GM21360 (cell line): ENCODE results near the gene C17orf67.

Source experiments
- ATAC-seq: cut with Tn5 transposase; IDR thresholded peaks from one replicate; pipeline ENCODE4 v1.9.1; 2021; ENCODE audit warnings: mild to moderate bottlenecking, moderate library complexity; ENCODE audit not compliant: unreplicated experiment

Gene C17orf67

DNA sequence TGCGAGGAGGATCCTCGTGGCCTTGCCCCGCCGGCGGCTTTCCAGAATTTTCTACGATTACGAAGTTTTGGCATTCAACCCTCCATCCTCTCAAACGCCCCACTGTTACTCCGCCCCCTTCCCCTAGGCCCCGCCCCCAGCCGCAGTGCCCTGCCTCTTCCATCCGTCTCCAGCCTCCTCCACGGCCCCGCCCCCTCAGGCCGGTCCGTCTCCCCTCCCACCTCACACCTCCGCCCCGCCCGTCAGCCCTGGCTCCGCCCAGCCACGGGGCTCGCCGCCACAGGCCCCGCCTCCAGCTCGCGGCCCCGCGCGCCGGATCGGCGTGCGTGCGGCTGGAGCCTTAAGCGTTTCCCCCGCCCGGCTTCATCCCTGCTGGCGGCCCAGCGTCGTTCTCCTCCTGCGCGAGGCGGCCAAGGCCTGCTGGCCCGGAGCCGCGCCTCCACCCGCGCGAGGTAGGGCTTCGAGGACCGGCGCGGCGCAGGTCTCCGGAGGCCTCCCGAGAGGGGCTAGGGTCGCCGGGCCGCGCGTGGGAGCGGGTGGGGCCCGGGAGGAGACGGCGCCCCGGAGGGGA is at the start of gene C17orf67, which contains the start of gene DGKE:
Gene C17orf67 (minus strand): TSS at position 112 of the 571 bp plus-strand sequence. CDS start 18,110 bp downstream, outside the sequence.
Gene DGKE (plus strand): TSS at position 343 of the 571 bp plus-strand sequence. CDS start 645 bp downstream, outside the sequence.
- peak; percentile 78 for ATAC-seq

- no peak for ATAC-seq
Measured at GRCh38 chr17:56881685-56882295, 48.1 kb upstream of the C17orf67 start.

DNA sequence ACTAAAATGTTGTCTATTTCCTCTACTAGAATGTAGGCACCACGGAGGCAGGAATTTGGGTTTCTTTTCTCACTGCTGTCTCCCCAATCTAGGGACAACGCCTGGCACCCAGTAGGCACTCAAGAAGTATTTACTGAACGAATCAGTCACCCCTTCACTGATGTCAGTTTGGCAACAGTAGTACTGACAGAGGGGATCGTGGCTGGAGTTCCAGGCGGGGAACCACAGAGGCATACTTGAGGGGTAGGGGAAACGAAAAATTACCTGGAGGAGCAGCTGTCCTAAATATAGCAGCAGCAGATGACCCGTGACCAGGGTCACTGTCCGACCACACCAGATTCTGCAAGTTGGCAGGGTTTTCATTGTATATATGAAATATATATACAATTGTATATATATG is 46.9 kb upstream of the C17orf67 start:
- ATAC-seq, result no peak

GRCh38 chr17:56880133-56880532 is 46.4 kb upstream of the C17orf67 start:
- no peak for ATAC-seq

DNA sequence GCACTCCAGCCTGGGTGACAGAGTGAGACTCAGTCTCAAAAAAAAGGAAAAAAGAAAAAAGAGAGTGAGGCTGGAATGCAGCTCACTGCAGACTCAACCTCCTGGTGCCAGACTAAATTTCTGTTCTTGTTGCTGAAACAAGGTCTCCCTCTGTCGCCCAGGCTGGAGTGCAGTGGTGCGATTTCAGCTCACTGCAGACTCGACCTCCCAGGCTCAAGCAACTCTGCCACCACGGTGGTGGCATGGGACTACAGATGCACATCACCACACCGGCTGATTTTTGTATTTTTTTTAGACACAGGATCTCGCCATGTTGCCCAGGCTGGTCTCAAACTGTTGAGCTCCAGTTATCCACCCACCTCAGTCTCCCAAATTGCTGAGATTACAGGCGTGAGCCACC is 45.6 kb upstream of the C17orf67 start:
- ATAC-seq, result no peak

- ATAC-seq, result no peak
Measured at GRCh38 chr17:56876766-56877179, 43.1 kb upstream of the C17orf67 start.

GRCh38 chr17:56870081-56870651 is 36.4 kb upstream of the C17orf67 start:
- ATAC-seq, result peak; percentile 55

- ATAC-seq, result no peak
Measured at GRCh38 chr17:56868716-56869115, 35.0 kb upstream of the C17orf67 start.

GRCh38 chr17:56867948-56868376 is 34.2 kb upstream of the C17orf67 start:
- ATAC-seq, result no peak

- ATAC-seq, result no peak
Measured at GRCh38 chr17:56866496-56866895, 32.8 kb upstream of the C17orf67 start.

DNA sequence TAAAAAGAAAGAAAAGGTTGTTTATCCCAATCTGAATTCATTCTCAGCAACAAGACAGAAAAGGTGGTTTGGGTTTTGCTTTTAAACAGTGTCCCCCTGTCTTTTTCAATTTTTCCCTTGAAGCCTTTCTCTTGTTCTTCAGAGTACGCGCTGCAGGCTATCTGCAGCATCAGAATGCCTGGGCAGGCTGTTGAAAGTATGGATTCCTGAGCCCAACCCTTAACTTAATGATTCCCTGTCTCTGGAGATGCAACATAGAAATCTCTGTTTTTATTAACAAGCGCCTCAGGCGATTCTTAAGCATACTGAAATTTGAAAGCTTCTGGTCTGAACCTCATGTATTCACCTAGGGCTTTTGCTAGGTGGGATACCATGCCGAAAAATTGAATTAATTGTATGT is 32.4 kb upstream of the C17orf67 start:
- no peak for ATAC-seq

DNA sequence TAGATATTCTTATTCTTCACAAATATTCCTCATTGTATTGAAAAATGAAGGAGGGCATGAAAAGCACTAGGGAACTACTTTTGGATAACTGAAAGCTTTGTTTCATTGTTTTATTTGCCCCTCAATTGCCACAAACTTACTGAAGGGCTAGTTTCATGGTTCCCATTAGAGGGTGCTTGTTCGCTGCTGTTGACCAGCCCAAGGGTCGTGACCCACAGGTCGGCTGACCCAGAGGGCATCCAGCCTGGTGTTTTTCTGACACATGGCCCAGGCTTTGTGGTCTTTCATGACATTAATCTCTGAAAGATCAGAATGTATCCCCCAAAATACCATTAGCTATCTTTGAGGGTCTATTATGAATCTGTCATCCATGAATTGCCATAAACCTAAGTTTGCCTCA is 30.3 kb upstream of the C17orf67 start:
- ATAC-seq, result no peak

GRCh38 chr17:56861899-56862298 is 28.2 kb upstream of the C17orf67 start:
- ATAC-seq, result no peak

GRCh38 chr17:56851008-56851407 is 17.3 kb upstream of the C17orf67 start:
- no peak for ATAC-seq

DNA sequence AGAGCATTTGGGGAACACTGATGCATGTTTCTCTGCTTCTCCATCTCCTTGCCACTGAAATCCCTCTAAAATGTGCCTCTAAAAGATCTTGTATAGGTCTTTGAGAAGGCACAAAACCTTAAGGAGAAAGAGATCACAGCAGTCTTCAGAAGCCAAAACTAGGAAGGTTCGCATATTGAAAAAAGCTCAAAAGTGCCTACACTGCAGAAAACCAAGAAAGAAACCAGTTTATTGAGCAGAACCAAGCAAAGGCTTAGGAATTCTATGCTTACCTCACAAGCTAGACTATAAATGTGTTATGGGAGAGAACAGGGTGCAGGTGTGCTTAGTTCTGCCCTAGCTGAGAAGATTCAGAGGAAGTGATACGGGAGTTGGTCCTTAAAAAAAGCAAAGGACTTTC is 16.9 kb upstream of the C17orf67 start:
- ATAC-seq, result no peak

DNA sequence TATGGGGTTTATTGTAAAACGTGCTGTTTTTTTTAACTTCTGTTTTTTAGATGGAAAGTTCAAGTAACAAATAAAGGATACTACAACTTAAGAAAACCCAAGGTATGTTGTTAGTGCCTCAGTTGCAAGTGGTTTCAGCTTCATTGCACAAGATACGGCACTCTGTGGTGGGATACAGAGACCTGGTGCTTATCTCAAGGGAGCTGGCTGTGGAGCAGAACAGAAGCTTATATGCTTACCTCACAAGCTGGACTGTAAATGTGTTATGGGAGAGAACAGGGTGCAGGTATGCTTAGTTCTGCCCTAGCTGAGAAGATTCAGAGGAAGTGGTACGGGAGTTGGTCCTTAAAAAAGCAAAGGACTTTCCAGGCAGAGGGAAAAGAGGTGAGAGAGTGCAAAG is 15.4 kb upstream of the C17orf67 start:
- no peak for ATAC-seq

- no peak for ATAC-seq
Measured at GRCh38 chr17:56847106-56847505, 13.4 kb upstream of the C17orf67 start.

- no peak for ATAC-seq
Measured at GRCh38 chr17:56845934-56846333, 12.2 kb upstream of the C17orf67 start.

DNA sequence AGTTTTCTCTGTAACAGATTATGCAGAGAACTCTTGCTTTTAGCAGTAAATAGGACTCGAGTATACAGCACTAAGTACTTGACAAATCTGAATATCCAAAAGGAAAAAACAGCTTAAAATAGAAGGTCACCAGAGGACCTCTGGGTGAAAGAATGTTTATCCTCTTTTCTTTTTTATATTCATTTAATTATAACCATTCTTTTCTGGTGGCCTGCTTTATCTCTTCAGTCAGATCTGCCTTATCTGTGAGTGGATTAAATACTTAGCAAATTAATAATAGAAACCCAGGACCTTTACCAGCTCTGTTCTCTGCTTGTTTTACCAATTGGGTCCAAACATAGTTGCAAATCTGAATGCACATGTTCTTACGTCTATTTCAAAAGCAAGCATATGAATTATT is 8.9 kb upstream of the C17orf67 start:
- ATAC-seq, result no peak

GRCh38 chr17:56838687-56839086 is 5.0 kb upstream of the C17orf67 start:
- no peak for ATAC-seq

DNA sequence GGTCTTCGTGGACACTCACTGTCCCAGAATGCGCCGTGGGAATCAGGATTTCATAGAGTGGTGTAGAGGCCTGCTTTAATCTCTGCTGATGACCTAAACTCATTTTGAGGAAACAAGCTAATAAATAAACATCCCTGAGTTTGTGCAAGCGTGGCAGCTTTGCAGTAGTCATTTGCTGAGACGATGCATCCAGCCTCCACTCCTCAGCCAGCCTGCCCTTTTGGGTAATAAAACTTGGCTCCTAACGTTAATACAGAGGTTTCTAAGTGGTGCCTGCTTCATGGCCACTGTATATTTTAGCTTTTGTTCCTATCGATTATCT is 1.5 kb upstream of the C17orf67 start:
- ATAC-seq, result no peak
